AG20443 (cell line): ENCODE data around the gene FAM193B.
"Not testable (repeated sequence)": the region's sequence is repeated elsewhere in the genome, so short reads cannot be mapped to it uniquely, and the experiment has no call there.

ENCODE experiments used
- DNase-seq: peaks from one replicate; pipeline ENCODE4 v3.0.0; 2012; ENCODE audit warnings: low spot score, mixed read lengths

The FAM193B gene

DNA sequence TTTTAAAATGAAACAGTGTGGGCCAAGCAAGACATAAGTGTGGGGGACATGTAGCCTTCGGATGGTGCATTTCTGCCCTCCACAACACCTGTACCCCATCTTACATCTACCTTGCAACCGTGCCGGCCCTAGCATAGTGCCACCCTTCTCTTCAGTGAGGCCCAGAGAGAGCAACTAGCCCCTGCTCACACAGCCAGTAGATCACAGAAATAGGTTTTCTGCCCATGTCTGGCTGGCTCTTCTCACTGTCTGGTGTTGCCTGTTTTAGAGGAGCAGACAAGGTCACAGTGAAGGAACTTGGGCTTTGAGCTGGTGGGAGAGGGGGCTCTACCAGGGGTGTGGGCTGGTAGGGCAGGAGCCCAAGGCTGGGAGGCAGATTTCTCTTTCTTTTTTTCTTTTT is 68.1 kb downstream of the FAM193B start:
- no peak for DNase-seq

DNA sequence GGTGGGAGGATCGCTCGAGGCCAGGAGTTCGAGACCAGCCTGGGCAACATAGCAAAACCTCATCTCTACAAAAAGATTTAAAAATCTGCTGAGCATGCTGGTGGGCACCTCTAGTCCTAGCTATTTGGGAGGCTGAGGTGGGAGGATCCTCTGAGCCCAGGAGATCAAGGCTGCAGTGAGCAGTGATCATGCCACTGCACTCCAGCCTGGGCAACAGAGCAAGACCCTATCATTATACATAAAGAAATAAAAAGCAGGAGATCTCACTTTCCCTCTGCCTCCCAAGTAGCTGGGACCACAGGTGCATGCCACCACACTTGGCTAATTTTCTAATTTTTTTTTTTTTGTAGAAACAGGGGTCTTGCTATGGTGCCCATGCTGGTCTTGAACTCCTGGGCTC is 68.6 kb downstream of the FAM193B start:
- not testable (repeated sequence) for DNase-seq

DNA sequence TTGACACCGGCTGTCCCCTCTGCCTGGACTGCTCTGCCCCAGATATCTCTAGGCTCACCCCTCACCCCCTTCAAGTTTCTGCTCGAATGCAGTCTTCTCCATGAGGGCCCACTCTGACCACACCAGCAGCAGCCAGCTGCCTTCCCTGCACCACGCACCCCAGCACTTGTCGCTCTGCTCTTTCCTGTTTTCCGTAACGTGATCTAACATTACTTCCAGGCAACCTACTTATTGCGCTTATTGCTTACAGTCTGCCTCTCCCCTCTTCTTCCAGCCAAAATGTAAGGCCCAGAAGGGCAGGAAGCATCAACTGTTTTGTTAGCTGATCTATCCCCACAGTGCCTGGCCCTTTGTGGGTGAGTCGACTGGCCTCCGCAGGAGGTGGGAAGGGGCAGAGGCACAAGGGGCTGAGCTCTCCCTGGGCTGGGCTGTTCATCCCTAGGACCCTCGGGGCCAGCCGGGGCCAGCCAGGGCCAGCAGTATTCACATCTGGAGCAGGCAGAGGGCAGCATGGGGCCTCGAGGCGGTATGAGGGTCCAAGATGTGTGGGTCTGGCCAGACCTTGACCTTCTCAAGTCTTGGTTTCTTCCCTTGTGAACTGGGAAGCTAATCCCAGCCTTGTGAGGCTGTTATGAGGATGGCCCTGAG is 69.3 kb downstream of the FAM193B start:
- no peak for DNase-seq

DNA sequence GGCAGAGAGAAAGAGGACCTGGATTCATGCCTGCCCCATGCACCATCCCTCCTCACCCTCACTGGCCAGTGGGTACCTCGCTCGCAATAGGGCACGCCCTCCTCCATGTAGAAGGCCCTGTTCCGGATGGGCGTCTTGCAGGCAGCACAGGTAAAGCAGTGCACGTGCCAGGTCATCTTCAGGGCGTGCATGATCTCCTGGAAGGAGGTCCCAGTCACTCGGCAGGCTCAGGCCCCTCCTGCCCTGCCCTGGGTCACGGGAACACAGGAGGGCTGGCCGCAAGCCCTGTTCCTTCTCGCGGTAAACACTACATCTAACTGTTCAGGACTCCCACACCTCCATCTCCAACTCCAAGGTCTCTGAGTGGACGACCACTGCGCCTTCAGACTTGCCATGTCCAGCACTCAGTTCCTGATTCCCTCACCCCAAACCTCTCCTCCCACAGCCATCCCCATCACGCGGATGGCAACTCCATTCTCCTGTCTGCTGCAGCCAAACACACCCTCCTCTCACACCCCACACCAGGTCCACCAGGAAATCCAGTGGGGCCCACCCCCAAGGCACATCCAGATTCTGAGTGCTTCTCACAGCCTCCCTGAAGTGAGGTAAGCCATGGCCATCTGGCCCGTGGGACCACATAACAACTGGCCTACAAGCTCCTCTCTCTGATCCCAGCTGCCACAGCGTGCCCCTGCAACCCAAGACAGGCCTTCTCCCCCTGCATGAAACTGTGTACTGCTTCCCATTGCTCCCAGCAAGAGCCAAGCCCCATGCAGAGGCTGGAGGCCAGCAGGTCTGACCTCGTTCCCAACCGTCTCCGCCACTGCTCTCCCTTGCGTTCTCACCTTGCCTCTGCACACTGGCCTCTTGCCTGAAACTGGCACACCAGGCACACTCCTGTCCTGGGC is 70.1 kb downstream of the FAM193B start:
- no peak for DNase-seq

DNA sequence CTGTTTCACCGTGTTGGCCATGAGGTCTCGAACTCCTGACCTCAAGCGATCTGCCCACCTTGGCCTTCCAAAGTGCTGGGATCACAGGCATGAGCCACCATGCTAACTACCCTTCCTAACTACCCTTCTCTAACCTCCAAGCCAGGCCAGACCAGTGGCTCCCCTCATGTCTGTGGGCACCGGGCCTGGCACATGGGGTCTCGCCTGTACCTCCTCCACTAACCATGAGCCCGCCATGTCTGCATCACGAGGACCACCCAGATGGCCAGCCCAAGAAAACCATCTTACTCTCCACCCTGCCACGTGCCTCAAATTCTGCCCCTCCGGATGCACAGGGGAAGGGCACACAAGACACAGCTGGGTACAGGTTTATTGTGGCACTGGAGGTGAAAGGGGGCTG is 71.3 kb downstream of the FAM193B start:
- no peak for DNase-seq

DNA sequence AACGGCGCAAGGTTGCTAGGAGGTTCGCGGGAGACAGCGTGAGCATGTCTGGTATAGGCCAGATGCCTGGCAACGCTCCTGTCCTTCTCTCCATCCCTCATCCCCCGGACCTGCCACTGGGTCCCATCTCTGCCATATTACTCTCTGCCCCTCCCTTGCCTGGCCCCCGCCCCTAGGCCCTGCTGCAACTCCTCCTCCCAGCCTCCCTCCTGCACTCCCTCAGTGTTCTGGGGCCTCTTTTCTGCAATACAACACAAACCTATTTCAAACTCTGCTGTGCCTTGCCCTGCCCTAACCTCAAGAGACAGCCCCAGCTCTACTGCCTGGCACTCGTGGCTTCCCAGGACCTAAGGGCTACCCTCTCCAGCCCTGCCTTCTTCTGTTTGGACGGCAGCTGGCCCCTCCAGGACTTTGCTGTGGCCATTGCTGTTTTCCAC is 72.0 kb downstream of the FAM193B start:
- no peak for DNase-seq

DNA sequence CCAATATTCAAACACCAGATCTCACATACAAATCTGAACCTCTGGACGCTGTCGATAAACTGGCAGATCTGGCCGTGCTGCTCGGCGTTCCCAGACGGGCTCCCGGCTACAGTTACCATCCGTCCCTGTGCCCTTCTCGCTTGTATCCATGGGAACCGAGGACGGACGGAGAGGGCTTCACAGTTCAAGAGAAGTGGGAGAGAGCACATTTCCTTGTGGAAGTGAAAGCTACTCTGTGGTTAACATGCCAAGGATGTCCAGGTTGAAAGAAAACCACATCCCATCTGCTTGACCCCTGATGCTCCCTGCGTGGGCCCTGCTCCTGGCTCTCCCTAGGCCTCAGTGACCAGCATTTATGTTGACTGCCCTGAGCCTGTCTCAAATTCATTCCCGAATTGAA is 74.6 kb downstream of the FAM193B start:
- DNase-seq, result no peak

DNA sequence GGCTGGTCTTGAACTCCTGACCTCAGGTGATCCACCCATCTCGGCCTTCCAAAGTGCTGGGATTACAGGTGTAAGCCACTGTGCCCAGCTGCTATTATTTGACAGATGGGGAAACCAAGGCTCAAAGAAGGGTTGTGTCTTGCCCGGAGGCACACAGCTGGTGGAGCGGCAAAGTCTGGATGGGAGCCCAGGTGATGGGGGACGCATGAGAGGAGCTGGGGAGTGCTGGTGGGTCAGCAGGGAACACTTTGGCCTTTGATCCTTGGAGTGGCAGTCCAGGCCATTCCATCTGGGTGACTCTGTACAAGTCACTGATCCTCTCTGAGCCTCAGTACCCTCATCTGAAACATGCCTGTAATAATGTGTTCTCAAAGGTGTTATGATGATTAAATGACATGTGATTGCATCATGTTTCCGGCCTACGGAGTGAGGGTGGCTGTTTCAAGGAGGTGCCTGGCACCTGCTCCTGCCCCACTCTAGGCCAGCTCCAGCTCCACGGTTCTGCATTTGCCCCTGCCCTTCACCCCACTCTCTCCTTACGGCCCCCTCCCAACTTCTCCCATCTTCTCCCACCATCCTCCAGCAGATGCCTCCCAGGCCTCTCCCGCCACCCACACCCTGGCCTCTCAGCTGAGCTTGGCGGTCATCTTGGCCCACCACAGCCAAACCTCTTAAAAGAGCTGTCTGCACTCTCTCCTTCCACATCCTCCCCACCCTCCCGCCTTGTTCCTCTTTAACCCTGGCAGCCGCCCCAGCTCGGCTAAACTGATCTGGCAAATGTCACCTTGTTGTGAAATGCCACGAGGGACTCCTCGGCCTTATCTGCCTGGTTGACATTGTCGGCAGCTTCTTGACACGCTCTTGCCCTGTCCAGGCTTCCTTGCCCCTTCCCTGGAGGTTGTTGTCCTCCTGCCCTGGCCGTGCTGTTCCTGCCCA is 75.4 kb downstream of the FAM193B start:
- peak; percentile 25 for DNase-seq

DNA sequence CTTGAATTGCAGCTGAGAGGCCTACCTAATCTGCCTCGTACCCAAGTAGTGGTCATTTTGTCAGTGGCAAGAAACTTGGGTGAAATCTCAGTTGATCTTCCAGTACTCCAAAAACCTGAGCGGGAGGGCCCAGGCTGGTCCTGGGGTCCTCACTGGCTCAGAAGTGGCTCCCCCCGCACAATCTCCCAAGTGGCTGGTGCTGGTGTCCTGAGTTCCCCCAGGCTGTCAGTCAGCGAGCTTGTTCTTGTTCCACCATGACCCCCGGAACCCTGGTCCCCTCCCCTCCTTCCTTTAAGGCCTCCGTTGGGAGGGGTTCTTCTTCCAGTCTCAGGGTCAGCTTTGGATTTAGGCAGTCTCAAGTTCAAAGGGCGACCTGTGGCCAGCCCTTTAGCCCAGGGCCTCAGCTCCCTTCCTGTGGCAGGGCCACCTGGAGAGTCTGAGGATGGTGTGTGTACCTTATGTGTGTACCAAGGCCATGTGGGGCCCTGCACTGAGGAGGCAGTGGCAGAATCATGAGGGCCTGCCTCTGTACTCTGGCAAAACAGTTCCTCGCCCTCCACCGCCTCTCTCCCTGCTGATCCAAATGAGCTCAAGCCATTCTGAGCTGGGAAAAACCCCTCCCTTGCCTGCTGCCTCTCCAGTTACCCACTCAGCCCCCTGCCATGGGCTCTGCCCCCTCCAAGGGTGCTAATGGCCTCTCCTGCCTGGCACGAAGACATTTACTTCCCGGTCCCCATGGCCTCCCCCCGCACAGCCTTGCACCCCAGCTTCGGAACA is 76.5 kb downstream of the FAM193B start:
- DNase-seq, result no peak

DNA sequence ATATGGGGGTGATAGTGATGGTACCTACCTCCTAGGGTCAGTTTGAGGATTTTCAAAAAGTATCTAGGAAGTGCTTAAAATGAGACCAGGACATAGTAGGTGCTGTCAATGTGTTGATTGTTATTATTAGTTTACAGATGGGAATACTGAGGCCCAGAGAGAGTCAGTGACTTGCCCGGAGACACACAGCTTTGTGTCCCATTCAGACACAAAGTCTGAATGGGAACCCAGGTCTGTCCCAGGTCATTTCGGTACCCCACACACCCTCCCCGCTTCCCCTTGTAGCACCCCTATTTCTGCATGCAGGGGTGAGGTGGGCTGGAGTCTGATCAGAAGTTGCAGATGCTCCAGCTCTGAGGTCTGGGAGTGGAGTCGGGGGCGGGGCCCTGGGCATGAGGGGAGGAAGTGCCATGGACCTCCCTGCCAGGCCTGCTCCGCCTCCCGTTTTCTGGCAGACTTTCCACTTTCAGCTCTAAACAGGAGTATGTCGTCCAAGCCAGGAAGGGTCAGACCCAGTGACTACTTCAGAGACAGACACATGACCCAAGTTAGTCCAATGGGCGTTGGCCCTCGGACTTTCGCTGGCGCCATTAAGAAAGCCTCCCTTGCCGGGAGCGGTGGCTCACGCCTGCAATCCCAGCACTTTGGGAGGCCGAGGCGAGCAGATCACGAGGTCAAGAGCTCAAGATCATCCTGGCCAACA is 77.7 kb downstream of the FAM193B start:
- DNase-seq, result peak; percentile 84

DNA sequence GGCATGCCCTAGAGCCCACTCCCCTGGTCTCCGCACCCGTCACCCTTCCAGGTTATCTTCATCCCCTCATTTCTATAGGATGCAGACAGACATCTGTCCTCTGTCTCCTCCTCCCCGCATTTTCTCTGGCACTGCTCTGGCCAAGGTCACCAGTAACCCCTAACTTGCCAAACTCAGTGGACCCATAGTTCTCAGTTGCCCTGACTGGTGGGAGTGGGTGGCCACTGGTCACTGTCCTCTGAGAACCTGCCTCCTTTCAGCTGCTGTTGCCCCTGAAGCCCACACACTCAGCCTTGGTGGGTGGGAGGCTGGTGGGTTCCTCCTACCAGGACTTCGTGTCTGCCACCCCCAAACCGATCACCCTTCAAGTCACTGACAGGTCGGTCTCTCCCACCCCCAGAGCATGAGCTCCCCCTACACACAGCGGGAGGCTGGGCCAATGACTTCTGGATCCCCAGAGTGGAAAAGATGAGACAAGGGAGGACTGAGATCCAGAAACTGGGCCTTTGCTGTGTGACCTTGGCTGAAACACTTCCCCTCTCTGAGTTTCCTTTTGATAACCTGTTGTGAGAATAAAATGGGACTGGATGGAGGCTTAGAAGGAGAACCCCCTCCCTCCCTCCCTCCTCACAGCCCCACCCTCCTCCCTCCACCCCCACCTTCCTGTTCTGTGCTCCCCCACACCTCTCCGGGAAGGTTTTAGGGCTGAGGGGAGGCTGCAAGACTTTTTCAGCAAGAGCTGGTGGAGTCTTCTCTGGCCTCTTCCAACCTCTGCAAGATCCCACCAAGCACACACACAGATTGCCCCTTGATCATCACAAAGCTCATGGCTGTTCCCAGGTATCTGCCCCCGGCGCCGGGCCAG is 78.6 kb downstream of the FAM193B start:
- no peak for DNase-seq

DNA sequence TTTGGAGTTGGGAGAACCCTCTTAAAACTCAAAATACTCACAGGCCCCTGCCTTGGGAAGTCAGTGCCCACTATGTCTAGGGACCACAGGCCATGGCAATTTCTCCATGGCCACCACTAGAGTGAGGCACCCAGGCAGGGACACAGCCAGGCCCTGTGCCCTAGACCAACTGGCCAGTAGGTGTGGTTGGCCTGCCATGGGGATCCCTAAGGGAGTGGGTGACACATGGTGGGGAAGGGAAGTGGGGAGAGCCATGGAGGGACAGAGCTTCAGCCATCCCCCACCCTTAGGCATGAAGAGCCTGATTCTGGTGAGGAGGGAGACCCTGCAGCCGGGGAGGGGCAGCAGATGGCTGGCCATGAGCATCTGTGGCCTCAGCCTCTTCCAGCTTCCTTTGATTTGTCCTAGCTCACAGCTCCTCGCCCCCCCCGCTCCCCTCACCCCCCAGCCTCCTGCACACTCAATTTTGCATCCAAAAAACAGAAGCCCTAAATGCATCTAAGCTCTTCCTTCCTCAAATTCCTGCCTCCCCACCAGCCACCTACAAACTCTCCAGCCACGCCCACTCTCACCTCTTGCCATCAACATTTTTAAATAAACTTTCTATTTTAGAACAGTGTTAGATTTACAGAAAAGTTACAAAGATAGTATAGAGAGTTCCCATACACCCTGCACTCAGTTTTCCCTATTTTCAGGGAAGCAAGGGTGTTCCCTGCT is 79.4 kb downstream of the FAM193B start:
- DNase-seq, result no peak

DNA sequence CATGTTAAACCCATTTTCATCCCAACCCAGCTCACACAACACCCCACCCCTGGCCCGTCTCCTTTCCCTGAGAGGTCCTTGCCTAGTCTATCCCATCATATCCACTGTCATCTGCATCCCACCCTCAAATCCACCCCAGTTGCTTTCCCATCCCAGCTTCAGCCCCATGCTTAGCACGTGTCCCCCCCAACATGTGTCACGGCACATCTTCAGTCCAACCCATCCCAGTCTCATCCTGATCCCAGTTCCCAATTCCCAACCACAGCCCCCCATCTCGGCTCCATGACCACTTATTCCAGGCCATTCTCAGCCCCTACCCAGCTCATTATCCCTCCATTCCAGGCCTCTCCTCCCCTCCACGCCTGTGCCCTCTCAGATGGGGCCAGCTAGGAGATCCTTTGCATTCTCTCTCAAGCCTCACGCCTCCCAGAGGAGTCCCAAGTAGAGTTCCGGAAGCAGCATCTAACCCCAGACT is 80.3 kb downstream of the FAM193B start:
- no peak for DNase-seq

DNA sequence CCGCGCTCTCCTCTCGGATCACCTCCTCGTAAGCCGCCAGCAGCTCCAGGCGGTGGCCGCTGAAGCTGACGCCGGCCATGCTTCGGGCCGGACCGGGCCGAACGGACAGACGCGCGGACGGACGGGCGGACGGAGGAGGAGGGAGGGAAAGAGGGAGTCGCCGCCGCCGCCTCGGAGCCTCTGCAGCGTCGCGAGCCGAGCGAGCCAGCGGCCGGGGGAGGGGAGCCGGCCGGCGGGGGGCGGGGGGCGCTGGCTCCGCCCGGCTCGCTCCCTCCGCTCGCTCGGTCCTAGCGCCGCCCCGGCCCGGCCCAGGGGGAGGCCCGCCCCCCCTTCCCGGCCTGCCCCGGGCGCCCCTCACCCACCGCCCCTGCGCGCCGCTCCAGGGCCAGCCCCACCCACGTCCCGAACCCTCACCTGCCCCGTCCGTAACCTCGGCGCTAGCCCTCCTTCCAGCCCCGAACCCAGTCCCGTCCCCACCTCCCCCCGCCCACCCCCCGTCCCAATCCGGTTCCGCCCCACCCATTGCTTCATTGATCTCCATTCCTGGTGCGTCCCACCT is 80.8 kb downstream of the FAM193B start, which contains the start of gene DBN1:
TSS of gene DBN1 (minus strand) at position 192 of the 559 bp plus-strand sequence. CDS start at position 79, 113 bp downstream.
- peak; percentile 94 for DNase-seq

DNA sequence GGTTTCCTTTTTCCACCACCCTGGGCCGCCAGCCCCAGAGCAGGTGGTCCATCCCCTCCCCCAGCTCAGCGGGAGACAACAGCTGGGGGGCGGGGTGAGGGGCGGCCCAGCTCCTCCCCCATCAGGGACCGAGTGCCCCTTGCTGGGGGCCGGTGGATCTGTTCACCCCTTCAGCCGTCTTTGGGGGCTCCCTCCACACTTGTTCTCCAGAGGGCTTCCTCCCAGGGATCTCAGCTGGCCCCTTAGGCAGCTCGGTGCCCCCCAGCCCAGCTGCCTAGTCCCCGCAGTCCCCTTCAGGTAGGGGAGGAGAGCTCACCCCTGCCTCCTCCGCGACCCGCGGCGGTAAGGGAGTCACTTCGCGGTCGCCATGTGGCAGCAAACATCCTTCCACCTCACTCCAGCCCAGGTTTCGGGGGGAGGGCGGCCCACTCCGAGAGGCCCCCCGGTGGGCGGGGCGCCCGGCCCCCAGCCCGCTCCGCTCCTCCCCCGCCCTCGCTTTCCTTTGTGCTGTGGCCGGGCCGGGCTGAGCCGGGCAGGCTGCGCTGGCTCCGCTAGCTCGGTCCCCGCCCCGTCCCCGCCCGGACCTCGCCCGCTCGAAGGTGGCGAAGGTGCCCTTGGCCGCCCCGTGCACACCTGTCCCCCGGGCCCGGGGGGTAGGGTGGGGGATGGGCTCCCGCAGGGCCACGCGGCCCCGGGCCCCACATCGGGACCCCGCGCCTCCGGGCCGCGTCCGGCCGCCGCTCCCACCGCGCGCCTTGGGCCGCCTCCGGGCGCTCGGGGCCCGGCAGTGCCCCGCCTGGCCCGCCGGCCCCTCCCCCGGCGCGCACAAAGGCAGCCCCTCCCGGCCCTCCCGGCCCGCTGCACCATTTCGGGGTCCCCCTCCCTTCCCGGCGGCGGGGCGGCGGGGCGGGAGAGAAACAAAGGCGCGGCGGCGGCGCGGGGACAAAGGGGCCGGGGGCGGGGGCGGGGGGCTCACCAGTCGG is 81.6 kb downstream of the FAM193B start:
- peak; percentile 60 for DNase-seq

DNA sequence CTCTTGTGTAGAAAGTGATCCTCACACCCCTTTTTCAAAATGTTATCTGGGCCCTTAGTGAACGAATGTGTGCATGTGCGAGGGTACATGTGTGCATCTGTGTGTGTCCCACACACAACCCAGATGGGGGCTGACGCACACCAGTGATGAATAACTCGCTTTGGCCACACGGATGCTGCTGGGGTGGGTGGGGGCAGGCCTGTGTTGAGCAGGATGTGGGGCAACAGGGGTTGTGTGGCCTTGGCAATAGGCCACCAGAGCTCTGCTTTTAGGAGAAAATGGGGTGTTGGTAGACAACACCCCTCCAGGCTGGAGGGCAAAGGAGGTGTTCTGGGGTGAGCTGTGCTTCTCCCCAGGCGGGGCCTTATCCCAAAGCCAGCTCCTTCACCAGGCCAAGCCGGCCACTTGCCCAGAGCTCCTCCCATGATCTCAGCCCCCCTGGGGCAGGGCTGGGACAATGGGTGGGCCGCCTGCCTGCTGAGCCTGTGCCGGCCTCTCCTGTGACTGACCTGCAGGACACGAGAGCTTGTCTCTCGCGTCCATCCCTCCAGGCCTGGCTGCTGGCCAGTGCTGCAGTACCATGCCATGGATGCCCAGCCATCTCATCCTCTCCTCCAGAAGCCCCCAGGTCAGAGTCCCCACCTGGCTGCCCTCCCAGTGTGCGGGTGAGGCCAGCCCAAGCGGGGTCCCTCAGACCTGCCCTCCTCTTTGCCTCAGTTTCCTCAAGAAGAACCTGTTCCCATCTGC is 82.6 kb downstream of the FAM193B start:
- peak; percentile 62 for DNase-seq
